ENCODE data around the gene PLAAT4.
A peak's percentile ranks its signal among the peaks of the same experiment; 100 is the strongest.
"Not testable (repeated sequence)": the region's sequence is repeated elsewhere in the genome, so short reads cannot be mapped to it uniquely, and the experiment has no call there.

Gene PLAAT4

GRCh38 chr11:63531074-63531792, 5.4 kb upstream of the PLAAT4 start:
- Histone ChIP-seq H3K4me2 (ENCODE audit: low read length) (peak overlapping the region; percentile 53), H3K4me1 (ENCODE audit: control insufficient read depth, insufficient read depth, low read length) (peaks cover 13% of the 10 kb centered on the region)
- H3K4me3 ChIP-seq (ENCODE audit: low read length); H3K9ac ChIP-seq (ENCODE audit: low read depth, low read length); H3K9me3 ChIP-seq (replicated peaks; ENCODE audit: low read length); H3K27me3 ChIP-seq (ENCODE audit: control insufficient read depth, insufficient read depth, low read length); H3K36me3 ChIP-seq (ENCODE audit: insufficient read depth, low read length): not testable (repeated sequence)

- Histone ChIP-seq H3K9ac (ENCODE audit: low read depth, low read length) (no peak overlapping the region), H3K27me3 (ENCODE audit: control insufficient read depth, insufficient read depth, low read length) (peaks cover 6% of the 10 kb centered on the region), H3K4me3 (ENCODE audit: low read length) (no peak overlapping the region), H3K9me3 (replicated peaks; ENCODE audit: low read length) (no peaks in the 10 kb centered on the region), H3K36me3 (ENCODE audit: insufficient read depth, low read length) (no peaks in the 10 kb centered on the region), H3K4me2 (ENCODE audit: low read length) (no peak overlapping the region), H3K4me1 (ENCODE audit: control insufficient read depth, insufficient read depth, low read length) (peaks cover 20% of the 10 kb centered on the region)
Measured at GRCh38 chr11:63532117-63532516, 4.5 kb upstream of the PLAAT4 start.

- no peaks in the 10 kb centered on the region for H3K36me3 ChIP-seq (ENCODE audit: insufficient read depth, low read length)
- peaks cover 29% of the 10 kb centered on the region for H3K4me1 ChIP-seq (ENCODE audit: control insufficient read depth, insufficient read depth, low read length)
- H3K27me3 ChIP-seq (ENCODE audit: control insufficient read depth, insufficient read depth, low read length): peaks cover 6% of the 10 kb centered on the region
Measured at GRCh38 chr11:63532799-63533475, 3.7 kb upstream of the PLAAT4 start.

GRCh38 chr11:63534076-63534475, 2.5 kb upstream of the PLAAT4 start:
- Histone ChIP-seq H3K27me3 (ENCODE audit: control insufficient read depth, insufficient read depth, low read length) (peaks cover 6% of the 10 kb centered on the region), H3K9ac (ENCODE audit: low read depth, low read length) (no peak overlapping the region), H3K4me2 (ENCODE audit: low read length) (no peak overlapping the region), H3K9me3 (replicated peaks; ENCODE audit: low read length) (no peaks in the 10 kb centered on the region), H3K4me3 (ENCODE audit: low read length) (no peak overlapping the region), H3K36me3 (ENCODE audit: insufficient read depth, low read length) (no peaks in the 10 kb centered on the region), H3K4me1 (ENCODE audit: control insufficient read depth, insufficient read depth, low read length) (peaks cover 29% of the 10 kb centered on the region)

More at GRCh38 chr11:63532799-63533475, 3.7 kb upstream of the PLAAT4 start:
- H3K9me3 ChIP-seq (replicated peaks; ENCODE audit: low read length): no peaks in the 10 kb centered on the region
- no peak overlapping the region for H3K4me3 ChIP-seq (ENCODE audit: low read length)
- no peak overlapping the region for H3K4me2 ChIP-seq (ENCODE audit: low read length)
- no peak overlapping the region for H3K9ac ChIP-seq (ENCODE audit: low read depth, low read length)

- Histone ChIP-seq H3K4me2 (ENCODE audit: low read length) (no peak overlapping the region), H3K4me1 (ENCODE audit: control insufficient read depth, insufficient read depth, low read length) (peaks cover 29% of the 10 kb centered on the region), H3K36me3 (ENCODE audit: insufficient read depth, low read length) (no peaks in the 10 kb centered on the region), H3K9ac (ENCODE audit: low read depth, low read length) (no peak overlapping the region), H3K27me3 (ENCODE audit: control insufficient read depth, insufficient read depth, low read length) (peaks cover 6% of the 10 kb centered on the region), H3K9me3 (replicated peaks; ENCODE audit: low read length) (no peaks in the 10 kb centered on the region), H3K4me3 (ENCODE audit: low read length) (no peak overlapping the region)
Measured at GRCh38 chr11:63534895-63535461, 1.6 kb upstream of the PLAAT4 start.

GRCh38 chr11:63535734-63536133, 874 bp upstream of the PLAAT4 start:
- no peak overlapping the region for H3K4me3 ChIP-seq (ENCODE audit: low read length)
- H3K36me3 ChIP-seq (ENCODE audit: insufficient read depth, low read length): no peaks in the 10 kb centered on the region
- H3K9me3 ChIP-seq (replicated peaks; ENCODE audit: low read length): no peaks in the 10 kb centered on the region
- H3K4me1 ChIP-seq (ENCODE audit: control insufficient read depth, insufficient read depth, low read length): peaks cover 29% of the 10 kb centered on the region
- no peak overlapping the region for H3K9ac ChIP-seq (ENCODE audit: low read depth, low read length)
- H3K27me3 ChIP-seq (ENCODE audit: control insufficient read depth, insufficient read depth, low read length): peaks cover 7% of the 10 kb centered on the region
- no peak overlapping the region for H3K4me2 ChIP-seq (ENCODE audit: low read length)

- peak overlapping the region; percentile 6 for H3K9ac ChIP-seq (ENCODE audit: low read depth, low read length)
- H3K4me2 ChIP-seq (ENCODE audit: low read length): peak overlapping the region; percentile 81
- H3K36me3 ChIP-seq (ENCODE audit: insufficient read depth, low read length): no peaks in the 10 kb centered on the region
- H3K9me3 ChIP-seq (replicated peaks; ENCODE audit: low read length): no peaks in the 10 kb centered on the region
- peaks cover 15% of the 10 kb centered on the region for H3K27me3 ChIP-seq (ENCODE audit: control insufficient read depth, insufficient read depth, low read length)
- H3K4me1 ChIP-seq (ENCODE audit: control insufficient read depth, insufficient read depth, low read length): peaks cover 16% of the 10 kb centered on the region
- peak overlapping the region; percentile 60 for H3K4me3 ChIP-seq (ENCODE audit: low read length)
Measured at GRCh38 chr11:63537293-63538101, 889 bp downstream of the PLAAT4 start.

- not testable (repeated sequence) for H3K36me3 ChIP-seq (ENCODE audit: insufficient read depth, low read length); H3K4me1 ChIP-seq (ENCODE audit: control insufficient read depth, insufficient read depth, low read length); H3K4me3 ChIP-seq (ENCODE audit: low read length); H3K9me3 ChIP-seq (replicated peaks; ENCODE audit: low read length); H3K9ac ChIP-seq (ENCODE audit: low read depth, low read length); H3K4me2 ChIP-seq (ENCODE audit: low read length)
- peaks cover 28% of the 10 kb centered on the region for H3K27me3 ChIP-seq (ENCODE audit: control insufficient read depth, insufficient read depth, low read length)
Measured at GRCh38 chr11:63542506-63542905, 5.9 kb downstream of the PLAAT4 start.

- Histone ChIP-seq H3K9ac (ENCODE audit: low read depth, low read length) (no peak overlapping the region), H3K36me3 (ENCODE audit: insufficient read depth, low read length) (no peaks in the 10 kb centered on the region)
Measured at GRCh38 chr11:63543711-63544110, 7.1 kb downstream of the PLAAT4 start.

GRCh38 chr11:63547061-63547460, 10.5 kb downstream of the PLAAT4 start:
- no peaks in the 10 kb centered on the region for H3K36me3 ChIP-seq (ENCODE audit: insufficient read depth, low read length)
- H3K4me3 ChIP-seq (ENCODE audit: low read length): no peak overlapping the region
- H3K4me2 ChIP-seq (ENCODE audit: low read length): no peak overlapping the region
- H3K4me1 ChIP-seq (ENCODE audit: control insufficient read depth, insufficient read depth, low read length): peaks cover 10% of the 10 kb centered on the region
- H3K9ac ChIP-seq (ENCODE audit: low read depth, low read length): no peak overlapping the region
- peaks cover 27% of the 10 kb centered on the region for H3K27me3 ChIP-seq (ENCODE audit: control insufficient read depth, insufficient read depth, low read length)
- no peaks in the 10 kb centered on the region for H3K9me3 ChIP-seq (replicated peaks; ENCODE audit: low read length)

More at GRCh38 chr11:63543711-63544110, 7.1 kb downstream of the PLAAT4 start:
- Histone ChIP-seq H3K4me3 (ENCODE audit: low read length) (no peak overlapping the region), H3K9me3 (replicated peaks; ENCODE audit: low read length) (no peaks in the 10 kb centered on the region), H3K27me3 (ENCODE audit: control insufficient read depth, insufficient read depth, low read length) (peaks cover 28% of the 10 kb centered on the region), H3K4me1 (ENCODE audit: control insufficient read depth, insufficient read depth, low read length) (no peaks in the 10 kb centered on the region), H3K4me2 (ENCODE audit: low read length) (no peak overlapping the region)

GRCh38 chr11:63548178-63548577, 11.6 kb downstream of the PLAAT4 start:
- no peak overlapping the region for H3K9ac ChIP-seq (ENCODE audit: low read depth, low read length)
- H3K4me2 ChIP-seq (ENCODE audit: low read length): no peak overlapping the region
- H3K9me3 ChIP-seq (replicated peaks; ENCODE audit: low read length): no peaks in the 10 kb centered on the region
- peaks cover 21% of the 10 kb centered on the region for H3K27me3 ChIP-seq (ENCODE audit: control insufficient read depth, insufficient read depth, low read length)
- H3K36me3 ChIP-seq (ENCODE audit: insufficient read depth, low read length): no peaks in the 10 kb centered on the region
- peaks cover 10% of the 10 kb centered on the region for H3K4me1 ChIP-seq (ENCODE audit: control insufficient read depth, insufficient read depth, low read length)
- H3K4me3 ChIP-seq (ENCODE audit: low read length): no peak overlapping the region

Measured in skeletal muscle satellite cell (primary cell).